Astrocyte (in vitro differentiated cells and primary cell): ENCODE measurements around the gene ATP6V0D1.

Experiments used
- EZH2 ChIP-seq: IDR thresholded peaks from 2 replicates; pipeline ENCODE4 v1.6.1; 2012; ENCODE audit warnings: mild to moderate bottlenecking, low read length, inconsistent platforms; ENCODE audit not compliant: insufficient read depth
- TF ChIP-seq, protein P1 (sequence below): IDR thresholded peaks from 2 replicates; pipeline ENCODE4 v1.5.1; 2011; ENCODE audit warnings: low read depth, mild to moderate bottlenecking, inconsistent platforms, low read length, moderate library complexity; ENCODE audit not compliant: insufficient read depth

DNA sequence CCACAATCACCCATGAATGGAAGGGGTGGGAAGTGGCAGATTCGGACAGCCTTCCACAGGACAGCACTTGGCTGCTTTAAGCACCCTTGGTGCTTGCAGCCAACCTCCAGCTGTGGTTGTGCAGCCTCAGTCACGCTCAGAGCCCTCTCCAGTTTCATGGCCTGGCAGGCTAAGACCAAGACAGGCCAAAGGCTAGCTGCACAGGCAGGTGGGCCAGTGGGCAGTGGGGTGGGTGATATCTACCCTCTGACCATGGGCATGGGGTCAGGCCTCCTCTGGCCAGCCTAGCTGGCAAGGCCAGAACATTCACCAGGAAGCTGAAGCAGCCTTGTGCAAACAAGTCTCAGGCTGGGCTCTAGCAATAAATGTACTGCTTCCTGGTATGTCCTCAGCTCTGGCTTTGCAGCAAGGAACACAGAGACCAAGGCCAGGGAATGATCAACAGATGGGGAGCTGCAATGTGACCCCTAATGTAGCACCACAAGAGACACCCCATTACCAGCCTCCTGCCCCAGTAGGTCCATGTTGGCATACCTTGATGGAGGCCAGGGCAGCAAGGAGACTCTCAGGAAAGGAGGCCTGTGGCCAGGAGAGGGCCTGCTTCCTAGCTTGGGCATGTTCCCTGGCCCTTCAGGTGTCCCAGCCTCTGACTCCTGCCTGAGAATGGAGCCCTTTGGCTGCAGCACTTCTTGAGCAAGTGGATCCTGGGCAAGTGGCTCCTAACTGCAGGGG, 29.1 kb downstream of the ATP6V0D1 start:
- TF ChIP-seq, protein P1, sequence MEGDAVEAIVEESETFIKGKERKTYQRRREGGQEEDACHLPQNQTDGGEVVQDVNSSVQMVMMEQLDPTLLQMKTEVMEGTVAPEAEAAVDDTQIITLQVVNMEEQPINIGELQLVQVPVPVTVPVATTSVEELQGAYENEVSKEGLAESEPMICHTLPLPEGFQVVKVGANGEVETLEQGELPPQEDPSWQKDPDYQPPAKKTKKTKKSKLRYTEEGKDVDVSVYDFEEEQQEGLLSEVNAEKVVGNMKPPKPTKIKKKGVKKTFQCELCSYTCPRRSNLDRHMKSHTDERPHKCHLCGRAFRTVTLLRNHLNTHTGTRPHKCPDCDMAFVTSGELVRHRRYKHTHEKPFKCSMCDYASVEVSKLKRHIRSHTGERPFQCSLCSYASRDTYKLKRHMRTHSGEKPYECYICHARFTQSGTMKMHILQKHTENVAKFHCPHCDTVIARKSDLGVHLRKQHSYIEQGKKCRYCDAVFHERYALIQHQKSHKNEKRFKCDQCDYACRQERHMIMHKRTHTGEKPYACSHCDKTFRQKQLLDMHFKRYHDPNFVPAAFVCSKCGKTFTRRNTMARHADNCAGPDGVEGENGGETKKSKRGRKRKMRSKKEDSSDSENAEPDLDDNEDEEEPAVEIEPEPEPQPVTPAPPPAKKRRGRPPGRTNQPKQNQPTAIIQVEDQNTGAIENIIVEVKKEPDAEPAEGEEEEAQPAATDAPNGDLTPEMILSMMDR: no peak
- TF ChIP-seq EZH2: no peak
